Activated CD8-positive, alpha-beta memory T cell treated with anti-CD3 and anti-CD28 coated beads for 1 hour (primary cell): ENCODE data around the gene FAM53B.
"Not testable (repeated sequence)": the region's sequence is repeated elsewhere in the genome, so short reads cannot be mapped to it uniquely, and the experiment has no call there.

ENCODE experiments used
- DNase-seq, 2 donors: peaks; one replicate each; pipeline ENCODE4 v3.0.0-alpha.2; 2020; ENCODE audit warnings: low read depth in 1 of 2; ENCODE audit errors: extremely low read depth in 1 of 2

FAM53B gene

DNA sequence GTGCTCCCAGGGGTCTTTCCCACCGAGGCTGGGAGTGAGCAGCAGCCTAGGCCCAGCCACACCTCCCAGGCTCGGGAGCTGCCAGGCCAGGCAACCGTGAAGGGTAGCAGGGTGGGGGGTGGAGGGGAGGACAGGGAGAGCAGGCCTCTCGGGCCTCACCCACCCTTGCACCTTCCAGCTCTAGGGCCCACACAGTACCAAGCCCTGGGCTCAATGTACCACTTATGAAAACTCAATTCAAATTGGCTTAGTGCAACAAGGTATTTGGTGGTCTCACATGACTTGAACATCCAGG, 127.4 kb downstream of the FAM53B start:
- DNase-seq: no peak

DNA sequence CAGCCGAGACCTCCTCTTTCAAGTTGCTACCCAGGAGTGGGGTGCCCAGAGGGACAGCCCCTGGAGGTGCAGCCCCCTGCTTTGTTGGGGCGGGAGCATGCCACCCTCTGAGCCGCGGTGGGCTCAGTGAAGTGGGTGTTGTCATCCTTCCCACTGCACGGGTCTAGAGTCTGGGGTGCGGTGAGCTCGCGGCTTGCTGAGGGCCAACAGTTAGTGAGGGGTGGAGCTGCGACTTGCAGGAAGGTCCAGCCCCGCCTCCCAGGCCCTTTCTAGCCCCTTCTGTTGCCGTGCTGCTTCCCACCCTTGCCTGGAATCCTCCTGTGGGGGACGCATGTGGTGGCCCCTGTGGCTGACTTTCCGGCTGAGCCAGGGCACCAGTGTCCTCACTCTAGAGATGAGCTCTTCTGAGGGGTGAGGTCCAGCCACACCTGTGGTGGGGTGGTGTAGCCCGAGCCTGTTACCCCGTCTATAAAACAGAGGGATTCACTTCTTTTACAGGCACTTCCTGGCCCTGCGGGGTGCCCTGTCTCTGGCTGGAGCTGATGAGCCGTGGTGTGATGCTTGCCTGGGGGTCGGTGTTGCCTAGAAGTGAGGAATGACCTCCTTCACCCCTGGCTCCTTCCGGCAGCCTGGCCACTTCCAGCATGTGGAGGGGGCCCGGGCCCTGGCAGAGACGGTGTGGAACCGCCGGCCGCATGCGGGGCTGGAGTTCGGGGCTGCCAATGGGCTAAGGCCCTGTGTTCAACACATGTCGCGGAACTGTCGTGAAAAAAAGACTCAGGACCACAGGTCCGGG, 127.9 kb downstream of the FAM53B start:
- no peak for DNase-seq

DNA sequence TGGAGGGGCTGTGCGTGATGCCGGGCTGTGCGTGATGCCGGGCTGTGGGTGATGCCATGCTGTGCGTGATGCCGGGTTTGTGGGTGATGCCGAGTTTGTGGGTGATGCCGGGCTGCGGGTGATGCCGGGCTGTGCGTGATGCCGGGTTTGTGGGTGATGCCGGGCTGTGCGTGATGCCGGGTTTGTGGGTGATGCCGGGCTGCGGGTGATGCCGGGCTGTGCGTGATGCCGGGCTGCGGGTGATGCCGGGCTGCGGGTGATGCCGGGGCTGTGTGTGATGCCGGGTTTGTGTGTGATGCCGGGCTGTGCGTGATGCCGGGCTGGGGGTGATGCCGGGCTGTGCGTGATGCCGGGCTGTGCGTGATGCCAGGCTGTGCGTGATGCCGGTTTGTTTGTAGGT, 128.9 kb downstream of the FAM53B start:
- no peak for DNase-seq

DNA sequence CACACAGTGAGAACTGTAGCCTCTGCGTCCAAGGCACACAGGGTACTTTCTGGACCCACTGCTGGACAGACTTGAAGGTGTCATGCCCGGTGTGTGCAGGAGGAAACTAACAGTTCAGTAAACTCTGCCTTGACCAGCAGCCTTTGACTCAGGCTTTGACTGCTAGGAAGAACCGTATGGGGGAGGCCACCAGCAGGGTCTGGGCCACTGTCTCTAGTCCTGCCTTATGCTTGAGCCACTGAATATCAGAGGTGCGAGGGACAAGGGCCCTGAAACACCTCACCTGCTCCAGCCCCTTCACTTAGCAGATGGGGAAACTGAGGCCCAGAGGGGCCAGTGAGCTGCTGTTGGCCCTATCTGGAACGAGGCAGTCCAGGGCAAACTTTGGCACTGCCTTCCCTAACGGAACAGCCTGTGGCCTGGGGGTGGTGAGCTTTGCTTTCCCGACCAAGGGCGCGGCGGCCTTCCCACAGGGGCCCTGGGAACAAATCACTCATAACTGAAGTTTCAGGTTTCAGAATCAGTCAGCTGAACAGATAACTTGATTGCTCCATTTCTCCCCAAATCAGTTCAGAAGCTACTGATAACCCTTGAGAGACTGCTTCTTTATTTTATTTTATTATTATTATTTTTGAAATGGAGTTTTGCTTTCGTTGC, 130.0 kb downstream of the FAM53B start:
- no peak for DNase-seq

DNA sequence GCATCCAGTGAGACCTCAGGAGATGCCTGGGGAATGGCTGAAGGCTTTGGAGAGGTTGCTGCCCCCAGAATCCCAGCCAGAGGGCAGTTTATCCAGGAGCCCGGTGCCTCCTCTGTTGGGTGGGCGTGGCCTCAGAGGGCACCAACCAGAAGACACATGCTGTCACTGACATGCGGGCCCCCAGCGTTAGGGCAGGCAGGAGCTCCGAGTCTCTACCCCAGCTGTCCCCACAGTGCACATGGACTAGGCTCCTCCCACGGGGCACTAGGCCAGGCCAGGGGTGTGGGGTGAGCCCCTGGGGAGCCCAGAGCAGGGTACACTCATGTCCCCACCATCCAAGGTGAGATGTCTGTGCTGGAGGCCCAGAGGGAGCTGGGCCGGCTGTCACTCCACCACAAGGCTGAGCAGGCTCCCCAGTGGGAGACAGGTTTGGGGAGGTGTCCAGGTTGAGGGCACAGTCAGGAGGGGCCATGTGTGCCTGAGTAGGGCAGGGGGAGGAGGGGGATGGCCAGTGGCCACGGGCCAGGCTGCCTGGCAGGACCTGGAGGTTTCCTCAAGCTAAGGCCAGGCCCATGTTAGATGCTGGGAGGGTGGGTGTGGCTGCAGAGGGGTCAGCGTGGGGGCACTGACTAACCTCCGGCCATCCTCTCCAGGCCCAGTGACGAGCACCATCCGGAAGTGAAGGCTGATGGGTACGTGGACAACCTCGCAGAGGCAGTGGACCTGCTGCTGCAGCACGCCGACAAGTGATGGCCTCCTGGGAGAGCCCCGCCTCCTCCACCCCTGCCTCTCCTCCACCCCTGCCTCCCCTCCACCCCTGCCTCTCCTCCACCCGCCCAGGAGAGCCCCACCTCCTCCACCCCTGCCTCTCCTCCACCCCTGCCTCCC, 131.3 kb downstream of the FAM53B start:
- DNase-seq: no peak

DNA sequence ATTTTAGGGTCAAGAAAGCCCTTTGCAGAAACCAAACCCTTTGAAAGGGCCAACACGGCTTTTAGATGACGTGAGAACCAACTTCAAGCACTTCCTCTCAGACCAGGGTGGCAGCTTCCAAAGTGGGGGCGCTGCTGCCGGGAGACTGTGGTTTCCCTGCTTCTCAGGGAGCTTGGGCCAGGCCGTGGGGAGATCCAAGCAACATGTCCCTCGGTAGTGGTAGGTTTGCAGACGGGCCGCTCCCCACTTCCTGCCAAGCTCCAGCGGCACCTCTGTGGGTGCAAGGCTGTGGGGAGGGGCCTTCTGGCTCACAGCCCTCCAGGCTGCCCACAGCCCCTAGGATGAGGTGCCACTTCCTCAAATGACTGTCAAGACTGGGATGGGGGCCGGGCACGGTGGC, 132.4 kb downstream of the FAM53B start:
- peak in 1 of 2 donors; percentile 20 for DNase-seq

DNA sequence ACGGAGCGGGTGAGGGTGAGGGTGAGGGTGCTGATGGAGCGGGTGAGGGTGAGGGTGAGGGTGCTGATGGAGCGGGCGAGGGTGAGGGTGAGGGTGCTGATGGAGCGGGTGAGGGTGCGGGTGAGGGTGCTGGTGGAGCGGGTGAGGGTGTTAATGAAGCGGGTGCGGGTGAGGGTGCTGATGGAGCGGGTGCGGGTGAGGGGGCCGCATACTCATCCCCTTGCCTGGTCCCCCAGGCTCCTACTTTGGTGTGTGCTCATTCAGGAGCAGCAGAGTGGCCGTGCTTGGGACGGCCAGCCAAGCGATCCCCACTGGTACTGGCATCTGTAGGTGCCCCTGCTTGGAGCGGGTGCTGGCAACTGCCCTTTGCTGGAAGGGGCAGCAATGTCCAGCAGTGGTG, 133.3 kb downstream of the FAM53B start:
- DNase-seq: not testable (repeated sequence)

DNA sequence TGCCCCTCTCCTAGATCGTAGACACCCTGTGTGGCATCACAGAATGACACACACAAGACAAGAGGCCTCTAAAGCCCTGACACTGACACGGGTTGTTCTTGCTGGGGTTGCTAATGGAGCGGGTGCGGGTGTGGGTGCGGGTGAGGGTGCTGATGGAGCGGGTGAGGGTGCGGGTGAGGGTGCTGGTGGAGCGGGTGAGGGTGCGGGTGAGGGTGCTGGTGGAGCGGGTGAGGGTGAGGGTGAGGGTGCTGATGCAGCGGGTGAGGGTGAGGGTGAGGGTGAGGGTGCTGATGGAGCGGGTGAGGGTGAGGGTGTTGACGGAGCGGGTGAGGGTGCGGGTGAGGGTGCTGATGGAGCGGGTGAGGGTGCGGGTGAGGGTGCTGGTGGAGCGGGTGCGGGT, 134.0 kb downstream of the FAM53B start:
- not testable (repeated sequence) for DNase-seq

DNA sequence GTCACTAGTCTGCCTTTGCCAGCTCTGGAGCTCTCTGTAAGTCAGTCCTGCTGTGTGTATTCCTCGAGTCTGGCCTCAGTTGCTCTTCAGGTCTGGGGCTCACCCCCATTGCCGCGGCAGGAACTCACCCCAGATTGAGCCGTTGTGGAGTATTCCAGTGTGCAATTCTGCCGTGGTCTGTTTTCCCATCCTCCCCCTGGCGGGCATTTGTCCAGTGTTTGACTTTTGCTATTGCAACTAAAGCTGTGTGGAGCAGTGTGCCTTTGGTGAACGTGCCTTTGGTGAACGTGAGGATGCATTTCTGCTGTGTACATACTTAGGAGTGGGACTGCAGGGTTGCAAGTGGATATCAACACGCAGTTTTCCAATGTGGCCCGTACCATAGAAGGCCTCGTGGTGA, 134.5 kb downstream of the FAM53B start:
- DNase-seq: no peak

DNA sequence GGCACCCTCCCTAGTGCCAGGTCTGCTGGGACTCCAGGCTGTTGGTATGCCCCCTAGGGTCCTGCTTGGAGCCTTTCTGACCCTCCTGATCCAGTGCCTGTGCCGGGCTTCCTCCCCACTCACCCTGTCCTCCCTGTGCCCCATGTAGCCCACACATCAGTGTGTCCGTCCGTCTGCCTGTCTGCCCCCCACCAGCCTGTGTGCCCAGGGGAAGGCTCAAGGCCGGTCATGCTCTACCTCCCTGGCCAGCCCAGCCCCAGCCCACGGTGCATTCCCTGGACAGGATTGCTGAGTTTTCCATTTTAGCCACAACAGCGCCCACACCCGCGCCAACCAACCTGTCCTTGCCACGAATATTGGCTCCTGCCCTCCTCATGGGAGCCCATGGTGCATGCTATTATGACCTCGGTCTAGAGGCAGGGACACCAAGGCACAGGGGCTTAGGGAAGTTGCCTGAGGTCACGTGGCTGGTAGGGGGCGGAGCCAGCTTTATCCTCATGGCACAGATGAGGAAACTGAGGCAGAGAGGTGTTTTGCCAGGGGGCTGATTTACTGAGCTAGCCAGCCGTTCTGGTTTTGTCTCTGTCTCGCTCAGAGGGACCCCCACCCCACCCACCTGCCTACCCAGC, 136.0 kb downstream of the FAM53B start:
- no peak for DNase-seq

DNA sequence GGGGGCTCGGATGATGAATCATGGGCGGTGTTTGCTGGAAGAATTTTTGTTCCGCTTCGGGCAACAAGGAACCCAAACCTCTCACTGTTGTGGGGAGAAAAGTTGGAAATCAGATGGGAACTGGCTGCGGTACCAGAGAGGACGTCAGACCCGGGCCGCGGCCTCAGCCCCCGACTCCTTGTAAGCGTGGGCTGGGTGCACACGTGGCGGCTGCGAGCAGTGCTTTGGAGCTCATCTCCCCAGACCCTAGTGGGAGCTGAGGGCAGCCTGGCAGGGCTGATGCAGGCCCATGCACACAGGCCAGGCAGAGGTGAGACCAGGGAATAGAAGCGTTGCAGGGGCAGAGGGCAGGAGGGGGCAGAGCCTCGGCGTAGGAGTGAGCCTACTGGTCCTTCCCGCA, 136.5 kb downstream of the FAM53B start:
- no peak for DNase-seq

DNA sequence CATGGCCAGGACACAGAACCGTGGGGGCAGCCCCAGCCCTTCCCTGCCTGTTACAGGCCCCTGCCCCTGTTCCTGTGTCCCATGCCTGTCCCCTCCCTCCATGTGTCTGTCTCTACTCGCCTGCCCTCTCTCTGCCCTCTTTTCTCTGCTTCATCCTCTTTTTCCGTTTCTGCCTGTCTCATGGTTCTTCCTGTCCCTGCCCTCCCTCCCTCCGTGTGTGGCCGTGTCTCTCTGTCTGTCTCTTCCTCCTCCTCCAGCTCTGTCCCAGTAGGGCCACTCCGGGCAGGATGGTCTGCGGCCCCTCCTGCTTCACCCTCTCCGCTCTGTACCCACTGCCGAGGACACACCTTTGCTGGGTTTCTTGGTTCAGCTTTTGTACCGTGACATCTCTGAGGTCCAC, 137.4 kb downstream of the FAM53B start:
- DNase-seq: no peak

DNA sequence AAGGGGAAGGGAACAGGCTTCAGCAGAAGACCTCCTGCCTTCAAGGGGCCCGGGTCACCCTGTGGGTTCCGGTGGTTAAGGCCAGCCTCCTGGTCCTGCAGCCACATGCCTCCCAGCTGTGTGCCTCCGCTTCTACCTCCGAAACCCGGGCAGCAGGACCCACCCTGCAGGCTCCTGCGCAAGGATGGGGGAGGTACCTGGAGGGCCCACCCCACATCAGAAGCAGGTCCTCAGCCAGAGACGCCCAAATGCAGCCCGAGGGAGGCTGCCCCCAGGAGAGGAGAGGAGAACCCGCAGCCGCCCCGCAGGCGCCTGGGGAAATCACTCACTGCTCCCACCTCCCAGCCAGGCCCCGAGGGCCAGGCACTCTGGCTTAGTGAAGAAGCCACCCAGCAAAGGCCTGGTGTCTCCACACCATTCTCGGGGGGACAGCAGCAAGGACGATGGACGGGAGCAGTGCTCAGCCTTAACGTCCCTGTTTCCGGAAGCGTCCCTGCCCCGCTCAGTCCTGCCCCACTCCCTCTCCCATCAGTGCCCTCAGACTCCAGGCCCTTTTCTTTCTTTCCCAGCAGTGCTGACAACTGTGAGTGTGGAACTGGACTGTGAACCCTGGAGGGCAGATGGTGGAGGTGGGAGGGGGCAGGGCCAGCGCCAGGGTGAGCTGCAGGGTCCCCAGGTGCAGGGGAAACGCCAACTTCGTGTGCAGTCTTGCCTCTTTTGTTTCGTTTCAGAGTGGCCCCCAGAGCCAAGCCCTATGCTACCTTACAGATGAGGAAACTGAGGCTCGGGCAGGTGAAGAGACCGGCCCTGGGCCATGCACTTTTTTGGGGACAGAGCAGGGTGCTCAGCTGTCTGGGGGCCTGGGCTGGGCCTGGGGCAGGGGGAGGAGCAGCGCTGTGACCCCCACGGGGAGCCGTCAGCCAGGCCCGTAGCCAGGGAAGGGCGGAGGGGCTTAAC, 138.0 kb downstream of the FAM53B start:
- DNase-seq: no peak

DNA sequence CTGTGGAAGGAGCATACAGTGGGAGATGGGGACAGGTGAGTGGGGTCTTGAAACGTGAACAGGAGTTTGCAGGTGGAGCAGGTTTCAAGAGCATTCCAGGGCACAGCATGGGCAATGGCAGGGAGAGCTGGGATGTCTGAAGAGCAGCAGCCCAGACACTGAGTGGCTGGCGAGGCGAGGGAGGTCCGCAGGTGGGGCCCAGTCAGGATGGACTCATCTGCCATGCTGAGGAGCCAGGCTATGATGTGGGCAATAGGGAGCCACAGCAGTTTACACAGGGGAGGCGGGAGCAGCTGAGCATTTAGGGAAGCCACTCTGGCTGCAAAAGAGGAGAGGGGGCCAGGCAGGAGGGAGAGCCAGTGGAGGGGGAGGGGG, 138.7 kb downstream of the FAM53B start:
- DNase-seq: no peak

DNA sequence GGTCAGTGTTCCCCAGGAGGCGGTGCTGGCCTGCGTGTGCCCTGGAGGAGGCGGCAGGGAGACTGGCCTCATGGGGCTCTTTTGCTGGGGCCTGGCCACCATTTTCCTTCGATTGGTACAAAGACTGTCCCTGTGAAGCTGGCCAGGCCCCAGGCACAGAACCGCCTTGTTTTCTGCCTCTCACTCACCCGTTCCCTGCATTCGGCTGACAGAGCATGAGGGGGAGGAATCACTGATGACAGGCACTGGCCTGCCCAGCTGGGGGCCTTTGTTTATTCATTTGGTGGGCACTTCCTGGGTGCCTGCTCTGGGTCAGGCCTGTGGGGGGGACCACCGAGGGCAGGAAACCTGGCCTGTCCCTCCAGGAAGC, 139.2 kb downstream of the FAM53B start:
- DNase-seq: no peak

DNA sequence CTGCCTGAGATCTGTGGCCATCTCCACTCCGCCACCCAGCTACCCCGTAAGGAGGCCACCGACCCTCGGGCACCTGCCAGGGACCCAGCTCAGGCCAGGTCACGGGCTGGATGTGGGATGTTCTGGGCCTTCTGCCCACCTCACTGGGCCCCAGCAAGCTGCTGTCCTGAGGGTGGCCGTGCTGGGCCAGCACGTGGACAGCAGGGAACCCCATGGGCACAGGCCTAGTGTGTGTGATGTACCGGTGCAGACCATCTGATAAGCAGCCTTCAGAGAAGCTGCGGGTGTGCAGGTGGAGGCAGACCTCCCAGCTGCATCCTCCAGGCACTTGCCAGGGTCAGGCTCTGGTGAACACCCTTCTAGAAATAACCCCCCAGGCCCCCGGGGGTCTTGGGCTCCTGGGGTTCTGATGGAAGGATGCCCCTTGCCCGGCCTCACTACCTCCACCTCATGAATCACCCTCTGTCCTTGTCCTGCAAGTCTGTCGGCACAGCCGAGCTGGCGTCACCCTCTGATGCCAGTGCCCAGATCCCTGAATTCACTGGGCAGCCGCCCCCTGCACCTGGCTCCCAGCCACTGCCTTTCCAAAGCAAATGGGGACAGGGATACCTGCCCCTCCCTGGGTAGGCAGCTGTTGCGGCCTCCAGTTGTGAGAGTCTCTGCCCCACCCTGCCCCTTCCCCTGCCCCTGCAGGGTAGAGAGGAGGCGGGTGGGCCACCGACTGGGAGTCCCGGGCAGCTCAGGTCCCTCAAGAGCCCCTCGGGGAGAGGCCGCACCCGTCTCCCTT, 139.8 kb downstream of the FAM53B start:
- no peak for DNase-seq

DNA sequence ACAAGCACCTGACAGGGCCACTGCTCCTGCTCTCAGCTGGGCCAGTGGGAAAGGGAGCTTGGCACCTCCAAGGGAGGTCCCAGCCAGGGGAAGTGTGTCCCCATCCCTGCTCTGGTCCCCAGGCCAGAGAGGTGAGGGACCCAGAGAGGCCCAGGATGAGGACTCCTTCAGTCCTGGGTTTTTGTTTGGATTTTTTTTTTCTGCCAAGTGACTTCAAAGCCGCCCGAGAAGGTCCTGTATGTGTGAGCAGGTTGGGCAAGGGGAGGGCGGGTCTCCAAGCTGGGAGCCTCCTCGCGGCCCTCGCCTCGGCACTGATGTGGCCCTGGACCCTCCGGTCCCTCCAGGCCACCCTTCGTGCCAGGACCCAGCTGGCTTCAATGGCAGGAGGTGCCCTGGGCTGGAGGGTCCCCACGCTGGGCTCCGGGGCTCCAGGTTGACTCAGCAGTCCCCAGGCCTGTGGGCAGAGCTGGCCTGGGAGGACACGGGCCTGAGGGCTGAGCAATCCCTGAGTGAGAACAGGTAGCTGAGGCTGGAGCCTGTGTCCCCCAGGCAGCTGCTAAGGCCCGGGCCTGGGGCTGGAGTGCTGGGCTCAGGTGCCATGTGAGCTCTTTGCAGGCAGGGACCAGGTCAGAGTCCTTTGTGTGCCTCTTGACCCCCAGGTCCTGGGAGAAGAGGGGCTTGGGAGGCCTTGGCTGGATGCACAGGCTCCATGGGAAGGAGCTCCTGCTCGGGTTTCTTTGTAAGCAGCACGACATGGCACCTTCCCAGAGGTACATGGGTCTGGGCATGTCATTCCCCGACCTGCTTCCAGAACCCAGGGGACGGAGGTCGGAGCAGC, 140.6 kb downstream of the FAM53B start:
- DNase-seq: no peak

DNA sequence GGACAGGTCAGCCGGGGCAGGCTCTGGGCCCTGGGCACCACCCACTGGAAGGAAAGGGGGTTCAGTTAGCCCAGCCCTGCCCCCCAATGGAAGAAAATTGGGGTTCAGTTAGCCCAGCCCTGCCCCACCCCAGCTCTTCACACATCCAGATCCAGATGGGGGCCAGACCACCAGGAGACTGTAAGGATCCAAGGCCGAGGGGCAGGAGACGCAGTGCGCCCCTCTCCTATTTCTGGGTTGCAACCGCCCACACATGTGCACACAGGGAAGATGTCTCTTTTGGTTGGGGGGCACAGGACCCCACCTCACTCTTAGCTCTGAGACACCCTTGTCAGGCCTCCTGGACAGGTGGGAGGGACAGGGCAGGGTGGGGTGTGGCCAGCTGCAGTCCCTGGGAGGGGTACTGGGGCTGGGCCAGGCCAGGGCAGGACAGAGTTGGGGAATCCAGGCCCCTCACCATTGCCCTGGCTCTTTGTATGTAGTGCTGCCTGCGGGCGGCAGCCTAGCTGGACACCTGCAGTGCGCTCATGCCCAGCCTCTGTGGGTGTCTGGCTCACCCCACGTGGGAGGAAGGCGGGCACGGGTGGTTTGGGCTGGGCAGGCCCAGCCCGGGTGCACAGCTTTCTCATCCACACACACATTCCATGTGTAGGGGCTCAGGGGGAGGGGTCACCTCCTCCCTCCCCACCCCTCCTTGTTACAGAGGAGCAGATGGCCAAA, 141.4 kb downstream of the FAM53B start:
- DNase-seq: no peak
